Glomerular endothelial cell (primary cell): ENCODE data around the gene RNF145. TPM values are rescaled to one million over a fixed set of nuclear protein-coding genes. Genes with fewer than 3 reads are reported as not detected.
"Not testable (repeated sequence)": the region's sequence is repeated elsewhere in the genome, so short reads cannot be mapped to it uniquely, and the experiment has no call there.

ENCODE experiments used
- DNase-seq: peaks from one replicate; pipeline ENCODE4 v3.0.0-alpha.2; 2011; ENCODE audit warnings: low read depth, low spot score; ENCODE audit errors: extremely low read depth
- total RNA-seq: library from RNA; depleted of rRNA; stranded (reverse); fragments of >200 nt; gene quantifications from 2 replicates; pipeline ENCODE4 v1.2.3, GENCODE V29; 2015

Gene RNF145
- total RNA-seq, 1 donor from 2014 or later: 86.6 TPM

DNA sequence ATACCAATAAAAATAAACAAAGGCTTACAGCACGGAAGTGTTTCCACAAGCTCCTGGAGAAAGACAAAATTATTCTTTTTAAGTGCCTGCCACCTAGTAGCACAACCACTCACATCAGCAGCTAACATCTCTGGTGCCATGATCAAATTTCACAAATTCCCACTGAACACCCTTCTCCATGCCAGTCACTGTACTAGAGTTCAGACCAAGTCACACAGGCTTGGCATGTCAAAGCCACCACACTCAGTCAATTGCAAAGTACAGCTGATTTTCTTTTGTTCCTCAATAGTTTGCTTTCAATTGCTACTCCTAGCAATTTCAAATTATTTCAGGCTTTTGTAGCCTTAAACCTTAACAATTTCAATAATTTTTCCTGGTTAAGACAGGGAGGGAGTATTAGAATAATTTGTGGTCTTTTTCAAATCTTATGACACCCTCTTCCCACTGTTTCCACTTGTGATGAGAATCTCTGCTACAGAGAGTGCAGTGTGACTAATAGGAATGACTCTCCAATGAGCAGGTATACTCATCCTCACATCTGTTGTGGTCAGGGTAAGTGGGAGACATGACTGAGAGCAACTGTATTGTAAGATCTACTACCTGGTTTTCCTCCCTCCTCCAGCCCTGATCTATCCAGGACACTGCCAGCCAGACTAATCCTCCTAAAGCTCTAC is 46.2 kb downstream of the RNF145 start:
- DNase-seq: no peak

DNA sequence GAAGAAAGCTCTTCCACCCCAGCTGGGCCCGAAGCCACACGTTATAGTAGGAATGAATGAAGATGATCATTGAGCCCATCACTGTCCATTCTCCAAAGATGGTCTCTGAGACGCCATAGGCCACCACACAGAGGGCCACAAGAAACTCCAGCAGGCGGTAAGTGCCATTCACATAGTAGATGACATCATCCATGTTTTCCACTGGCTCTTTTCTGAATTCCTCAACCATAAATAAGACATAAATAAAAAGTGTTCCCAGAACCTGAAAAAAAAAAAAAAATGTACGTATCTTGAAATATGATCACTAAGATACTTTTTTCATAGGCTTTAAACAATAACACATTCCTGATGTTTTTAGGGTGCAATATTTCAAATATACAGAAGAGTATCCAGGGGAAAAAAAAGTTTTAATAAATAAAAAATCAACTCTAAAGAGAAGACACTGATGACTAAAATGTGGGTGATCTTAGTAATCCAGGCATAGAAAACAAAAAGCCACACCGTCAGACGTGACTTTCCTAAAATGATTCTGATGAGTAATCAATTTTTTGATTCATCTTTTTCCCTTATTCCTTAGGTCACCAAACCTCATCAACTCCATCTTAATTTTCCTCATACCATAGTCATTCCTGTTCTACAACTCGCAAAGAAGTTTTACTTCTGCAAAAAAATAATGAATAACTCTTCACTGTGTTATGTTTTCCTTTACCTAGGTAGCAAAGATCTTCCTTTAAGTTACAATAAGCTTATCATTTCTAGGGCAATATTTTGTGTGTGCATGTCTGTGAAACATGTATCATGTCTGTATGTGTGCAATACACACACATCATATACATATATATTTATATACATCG is 47.8 kb downstream of the RNF145 start:
- DNase-seq: no peak

DNA sequence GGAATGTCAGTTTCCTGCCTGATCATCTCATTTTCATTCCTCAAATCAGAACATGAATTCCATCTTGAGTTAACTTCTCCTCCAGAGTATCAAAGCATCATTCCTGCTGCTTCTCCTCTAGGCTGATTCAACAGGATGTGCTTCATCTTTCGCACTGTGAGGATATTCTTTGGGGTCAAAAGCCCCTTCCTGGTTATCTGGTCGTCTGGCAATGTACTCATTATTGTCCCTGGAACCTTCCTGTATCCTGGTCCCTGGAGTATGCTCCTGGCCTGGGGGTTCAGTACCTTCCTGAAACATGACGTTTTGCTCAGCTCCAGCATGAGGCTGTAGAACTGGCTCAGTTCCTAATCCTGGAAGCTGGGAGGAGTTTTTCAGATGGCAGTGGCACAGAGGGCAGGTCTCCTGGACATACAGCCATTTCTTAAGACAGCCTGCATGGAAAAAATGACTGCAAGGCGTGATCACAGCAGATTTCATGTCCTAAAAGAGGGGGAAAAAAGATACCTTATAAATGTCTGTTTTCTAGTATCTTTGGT is 50.7 kb downstream of the RNF145 start:
- not testable (repeated sequence) for DNase-seq

DNA sequence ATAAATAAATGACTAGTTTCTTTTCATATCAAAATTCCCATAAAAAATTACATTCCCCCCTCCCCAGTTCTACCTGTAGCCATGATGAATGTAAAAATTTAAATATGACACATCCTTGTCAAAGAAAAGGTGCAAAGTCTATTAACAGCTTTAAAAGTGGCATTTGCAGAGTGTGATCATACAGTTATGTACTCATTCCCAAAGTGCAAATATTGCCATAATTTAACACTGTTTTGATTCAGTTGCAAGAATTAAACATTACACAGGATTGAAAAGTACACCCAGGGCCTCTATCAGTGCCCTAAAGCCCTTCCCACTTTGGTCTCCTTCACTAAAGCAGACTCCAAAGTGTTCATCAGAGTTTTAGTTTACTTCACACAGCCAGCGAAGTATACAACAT is 51.8 kb downstream of the RNF145 start:
- no peak for DNase-seq

DNA sequence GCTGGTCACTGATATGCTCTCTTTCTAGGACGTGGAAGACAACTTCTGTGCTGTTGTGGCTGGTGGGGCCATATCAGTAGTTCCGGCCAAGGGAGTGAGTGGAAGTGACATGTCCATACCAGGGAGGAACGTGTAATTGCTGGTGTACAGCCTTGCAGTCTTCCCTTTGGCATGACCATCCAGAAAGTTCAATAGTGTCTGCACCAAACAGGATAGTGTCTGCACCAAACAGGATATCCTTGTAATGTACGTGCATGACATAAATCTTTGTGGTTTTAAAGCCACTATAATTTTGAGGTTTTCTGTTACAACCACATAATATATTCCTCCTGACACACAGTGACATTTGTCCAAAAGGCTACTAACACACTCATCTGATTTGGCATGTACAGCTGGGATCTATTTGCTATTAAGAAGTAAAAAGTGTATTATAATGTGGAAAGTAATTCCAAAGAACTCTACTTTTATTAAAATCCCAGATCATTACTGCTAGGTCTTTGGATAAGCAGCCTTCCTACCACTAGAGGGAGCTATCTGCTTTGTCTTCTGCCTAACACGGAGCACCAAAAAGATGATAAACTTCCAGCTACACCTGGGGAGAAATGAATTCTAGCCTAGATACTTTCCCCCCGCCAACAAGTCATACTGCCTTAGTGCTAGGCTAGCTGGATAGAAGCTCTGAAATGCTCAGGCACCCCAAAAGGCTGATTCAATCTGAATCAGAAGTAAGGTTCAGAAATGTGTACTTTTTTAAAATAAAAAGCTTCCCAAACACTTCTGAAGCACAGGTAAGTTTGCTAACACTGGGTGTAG is 52.7 kb downstream of the RNF145 start:
- DNase-seq: peak; percentile 73

DNA sequence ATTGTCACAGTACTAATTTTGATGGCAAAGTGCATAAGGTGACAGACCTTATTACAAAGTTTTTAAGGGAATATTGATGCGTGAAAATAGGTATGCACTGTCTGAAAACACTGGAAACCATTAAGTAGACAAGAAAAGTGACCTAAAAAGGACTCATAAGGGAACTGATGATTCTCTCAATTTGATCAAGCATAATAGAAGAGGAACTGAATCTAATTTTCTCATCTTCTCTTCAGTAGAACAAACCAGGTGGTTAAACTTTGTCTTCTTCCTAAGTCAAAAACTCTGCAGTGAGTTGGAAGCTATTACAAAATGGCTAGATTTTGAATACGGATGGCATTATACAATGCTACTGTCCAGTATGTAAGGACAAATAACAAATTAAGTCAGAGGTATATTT is 53.4 kb downstream of the RNF145 start:
- no peak for DNase-seq

DNA sequence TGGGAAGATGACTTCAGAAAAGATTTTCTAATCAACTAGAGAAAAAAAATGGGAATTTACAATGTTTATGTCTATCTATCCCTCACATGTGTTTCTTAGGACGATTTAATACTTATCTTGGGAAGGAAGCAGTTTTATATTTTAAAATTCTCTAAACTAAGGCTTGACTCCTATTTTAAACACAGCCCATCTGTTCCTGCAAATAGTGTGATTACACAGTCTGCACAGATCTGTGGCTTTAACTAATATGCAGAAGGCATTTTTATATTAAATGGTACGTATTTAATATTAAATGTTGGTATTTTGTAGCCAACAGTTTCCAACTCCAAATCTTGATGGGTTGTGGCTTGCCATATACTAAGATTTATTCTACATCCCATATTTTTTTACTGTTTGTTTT is 56.5 kb downstream of the RNF145 start:
- no peak for DNase-seq

DNA sequence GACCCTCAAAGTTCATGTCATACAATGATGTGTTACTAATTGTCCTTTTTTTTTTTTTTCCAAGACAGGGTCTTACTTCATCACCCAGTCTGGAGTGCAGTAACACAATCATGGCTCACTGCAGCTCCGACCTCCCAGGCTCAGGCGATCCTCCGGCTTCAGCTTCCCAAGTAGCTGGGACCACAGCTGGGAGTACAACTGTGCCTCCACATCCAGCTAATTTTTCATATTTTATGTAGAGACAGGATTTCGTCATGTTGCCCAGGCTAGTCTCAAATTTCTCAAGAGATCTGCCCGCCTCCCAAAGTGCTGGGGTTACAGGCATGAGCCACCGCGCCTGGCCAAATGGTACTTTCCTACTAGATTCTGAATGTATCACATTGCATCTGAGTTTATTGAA is 60.3 kb downstream of the RNF145 start:
- DNase-seq: no peak

DNA sequence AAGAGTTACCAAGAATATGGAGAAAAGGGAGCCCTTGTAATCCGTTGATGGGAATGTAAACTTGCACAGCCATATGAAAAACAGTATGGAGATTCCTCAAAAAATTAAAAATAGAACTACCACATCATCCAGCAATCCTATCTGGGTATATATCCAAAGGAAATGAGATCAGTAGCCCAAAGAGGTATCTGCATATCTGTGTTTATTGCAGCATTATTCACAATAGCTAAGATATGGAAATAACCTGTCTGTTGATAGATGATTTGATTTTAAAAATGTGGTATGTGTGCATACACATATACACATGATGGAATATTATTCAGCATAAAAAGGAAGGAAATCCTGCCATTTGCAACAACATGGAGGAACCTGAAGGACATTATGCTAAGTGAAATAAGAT is 61.4 kb downstream of the RNF145 start:
- no peak for DNase-seq

DNA sequence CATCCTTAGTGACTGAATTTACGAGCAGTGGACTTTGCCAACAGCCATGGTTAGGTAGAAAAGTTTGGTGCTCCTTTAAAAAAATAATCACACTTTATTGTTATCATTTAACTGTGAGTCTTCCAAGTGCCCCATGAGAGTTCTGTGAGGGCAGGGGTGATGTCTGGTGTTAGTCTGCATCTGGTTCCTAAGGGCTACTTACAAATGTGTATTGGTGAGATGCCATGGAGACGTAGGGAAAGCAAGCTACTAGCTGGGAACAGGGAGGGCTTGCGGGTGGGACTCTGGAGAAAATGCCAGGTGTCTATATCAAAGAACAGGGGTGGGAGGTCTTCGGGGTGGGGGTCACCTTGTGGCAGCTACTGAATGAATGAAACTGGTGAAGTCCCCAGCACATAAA is 62.5 kb downstream of the RNF145 start:
- no peak for DNase-seq

DNA sequence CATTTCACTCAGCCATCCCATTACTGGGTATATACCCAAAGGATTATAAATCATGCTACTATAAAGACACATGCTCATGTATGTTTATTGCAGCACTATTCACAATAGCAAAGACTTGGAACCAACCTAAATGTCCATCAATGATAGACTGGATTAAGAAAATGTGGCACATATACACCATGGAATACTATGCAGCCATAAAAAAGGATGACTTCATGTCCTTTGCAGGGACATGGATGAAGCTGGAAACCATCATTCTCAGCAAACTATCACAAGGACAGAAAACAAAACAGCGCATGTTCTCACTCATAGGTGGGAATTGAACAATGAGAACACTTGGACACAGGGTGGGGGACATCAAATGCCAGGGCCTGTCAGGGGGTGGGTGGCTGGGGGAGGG is 64.2 kb downstream of the RNF145 start:
- DNase-seq: not testable (repeated sequence)

DNA sequence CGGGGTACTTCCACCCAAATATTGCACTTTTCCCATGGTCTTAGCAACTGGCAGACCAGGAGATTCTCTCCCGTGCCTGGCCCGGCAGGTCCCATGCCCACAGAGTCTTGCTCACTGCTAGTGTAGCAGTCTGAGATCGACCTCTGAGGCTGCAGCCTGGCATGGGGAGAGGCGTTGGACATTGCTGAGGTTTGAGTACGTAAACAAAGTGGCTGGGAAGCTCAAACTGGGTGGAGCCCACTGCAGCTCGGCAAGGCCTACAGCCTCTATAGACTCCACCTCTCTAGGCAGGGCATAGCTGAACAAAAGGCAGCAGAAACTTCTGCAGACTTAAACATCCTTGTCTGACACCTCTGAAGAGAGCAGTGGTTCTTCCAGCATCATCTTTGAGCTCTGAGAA is 69.6 kb downstream of the RNF145 start:
- DNase-seq: no peak

DNA sequence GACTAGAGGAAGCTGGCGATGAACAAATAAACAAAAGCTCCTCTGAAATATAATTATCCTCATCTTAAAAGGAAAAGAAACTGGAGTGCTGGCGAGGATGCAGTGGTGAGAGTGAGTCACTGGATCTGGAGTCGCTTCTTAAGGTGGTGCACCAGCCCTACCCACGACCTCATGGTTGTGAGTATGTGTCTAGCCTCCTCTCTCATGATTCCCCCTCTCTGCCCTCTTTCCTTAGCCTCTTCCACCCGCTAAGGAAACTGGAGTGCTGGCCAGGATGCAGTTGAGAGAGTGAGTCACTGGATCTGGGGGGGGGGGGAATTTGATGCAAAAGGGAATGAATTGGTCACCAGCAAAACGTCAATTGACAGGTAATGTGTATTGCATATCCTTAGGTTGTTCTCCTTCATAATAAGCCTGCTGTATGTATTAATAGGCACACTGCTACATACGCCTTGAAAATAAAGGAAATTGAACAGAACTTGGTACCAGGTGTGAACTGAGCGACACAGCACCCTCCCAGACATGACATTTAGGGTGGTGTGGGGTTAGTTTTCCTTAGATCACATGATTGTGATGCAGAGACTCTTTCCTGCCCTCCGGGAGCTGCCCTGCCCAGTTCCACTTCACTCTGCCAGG is 73.3 kb downstream of the RNF145 start:
- DNase-seq: no peak

DNA sequence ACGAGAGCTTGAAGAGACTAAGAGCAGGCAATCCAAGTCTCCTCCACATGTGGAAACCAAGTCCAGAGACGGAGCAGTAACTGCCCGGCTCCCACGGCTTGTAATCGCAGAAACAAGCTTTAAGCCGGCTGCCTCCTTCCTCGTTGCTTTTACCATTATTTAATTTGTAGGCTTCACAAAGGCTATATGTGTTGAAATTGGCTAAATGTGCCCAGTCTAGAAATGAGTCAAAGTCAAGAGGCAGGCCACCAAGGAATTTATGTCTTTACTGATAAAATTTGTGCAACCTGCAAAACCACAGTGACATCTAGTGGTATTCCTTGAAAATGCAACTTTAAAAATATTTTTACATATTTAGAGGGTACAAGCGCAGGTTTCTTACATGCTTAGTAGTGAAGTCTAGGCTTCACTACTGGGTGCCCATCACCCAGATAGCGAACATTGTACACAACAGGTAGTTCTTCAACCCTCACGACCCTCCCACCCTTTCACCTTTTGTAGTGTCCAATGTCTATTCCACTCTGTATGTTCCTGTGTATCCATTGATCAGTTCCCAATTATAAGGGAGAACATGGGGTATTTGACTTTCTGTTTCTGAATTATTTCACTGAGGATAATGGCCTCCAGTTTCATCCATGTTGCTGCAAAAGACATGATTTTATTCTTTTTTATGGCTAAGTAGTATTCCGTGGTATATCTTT is 76.2 kb downstream of the RNF145 start:
- peak; percentile 47 for DNase-seq

DNA sequence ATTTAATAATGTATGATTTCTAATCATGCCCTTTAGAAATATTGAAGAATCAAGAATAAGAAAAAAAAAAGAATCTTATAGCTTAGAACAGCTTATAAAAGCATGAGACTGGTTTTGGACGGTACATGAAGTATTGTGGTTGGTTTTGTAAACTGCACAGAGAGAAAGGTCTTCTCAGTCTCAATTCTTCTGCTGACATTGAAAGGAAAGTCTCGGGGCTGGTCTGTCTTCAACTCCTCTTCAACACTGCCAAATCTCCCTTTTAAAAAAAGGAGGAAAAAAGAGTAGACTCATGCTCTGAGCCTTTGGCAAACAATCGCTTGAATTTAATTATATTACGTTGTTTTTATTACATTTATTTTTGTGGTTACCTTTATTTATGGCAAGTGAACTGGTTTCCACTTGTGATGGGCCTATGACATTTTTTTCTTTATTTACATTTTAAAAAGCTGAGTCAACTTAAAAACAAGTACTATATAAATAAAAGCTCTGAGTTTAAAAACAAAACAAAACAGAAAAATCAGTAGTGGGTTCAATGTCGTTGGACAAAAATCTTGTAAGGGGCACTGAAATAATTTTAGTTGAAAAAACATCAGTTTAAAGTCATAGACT is 76.8 kb downstream of the RNF145 start:
- DNase-seq: no peak

DNA sequence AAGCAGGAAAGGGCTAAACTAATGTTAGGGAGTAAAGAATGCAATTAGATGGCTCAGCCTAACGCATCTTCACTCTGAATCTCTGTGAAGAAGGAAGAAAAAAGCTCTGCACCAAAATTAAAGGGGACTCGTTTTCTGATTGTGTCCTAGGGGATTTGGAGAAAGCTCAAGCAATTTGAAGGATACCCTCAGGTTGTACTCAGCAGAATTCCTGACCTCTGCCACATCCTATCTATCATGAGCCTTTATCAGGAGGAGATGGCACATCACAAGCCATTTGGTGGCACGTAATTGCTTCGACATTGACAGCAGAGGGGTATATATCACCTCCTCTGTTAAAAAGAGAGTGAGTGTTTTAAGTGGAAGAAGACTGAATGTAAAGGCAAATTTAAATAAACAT is 77.4 kb downstream of the RNF145 start:
- no peak for DNase-seq

DNA sequence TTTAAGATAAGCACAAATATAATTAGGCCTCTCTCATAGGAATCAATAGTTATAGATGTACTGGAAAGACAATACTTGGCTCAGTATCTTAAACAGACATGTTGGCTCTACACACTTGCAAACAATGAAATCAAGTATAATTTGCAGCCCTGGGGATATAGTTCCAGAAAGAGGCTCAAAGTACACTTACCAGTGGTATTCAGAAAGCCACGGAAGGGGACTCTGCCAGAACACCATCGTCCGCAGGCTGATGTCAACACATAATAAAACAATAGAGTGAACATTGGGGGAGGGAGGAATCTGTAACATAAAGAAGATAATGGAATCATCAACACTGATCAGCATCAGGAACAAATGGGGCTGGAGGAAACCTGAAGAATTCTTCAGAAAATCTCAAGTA is 78.5 kb downstream of the RNF145 start:
- DNase-seq: no peak

DNA sequence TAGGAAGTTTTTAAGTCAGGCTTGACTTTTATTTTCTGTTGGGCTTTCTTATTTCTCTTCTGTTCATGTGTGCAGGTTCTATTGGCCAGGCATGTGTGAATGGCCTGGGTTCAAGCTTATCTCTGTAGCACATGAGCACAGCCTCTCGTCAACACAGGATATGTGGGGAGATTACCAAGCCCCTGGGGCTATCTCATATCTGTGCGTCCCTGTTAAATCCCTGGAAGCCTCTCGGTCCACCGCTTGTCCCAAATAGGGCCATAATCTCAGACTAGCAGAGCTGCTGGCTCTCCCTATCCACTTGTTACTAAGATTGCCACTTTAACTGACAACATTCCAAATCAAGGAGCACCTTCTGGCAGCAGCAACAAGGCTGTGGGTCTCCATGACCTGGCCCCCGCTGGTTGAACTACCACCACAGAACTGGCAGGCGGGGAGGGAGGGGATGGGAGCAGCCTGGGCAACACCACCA is 81.2 kb downstream of the RNF145 start:
- DNase-seq: no peak

DNA sequence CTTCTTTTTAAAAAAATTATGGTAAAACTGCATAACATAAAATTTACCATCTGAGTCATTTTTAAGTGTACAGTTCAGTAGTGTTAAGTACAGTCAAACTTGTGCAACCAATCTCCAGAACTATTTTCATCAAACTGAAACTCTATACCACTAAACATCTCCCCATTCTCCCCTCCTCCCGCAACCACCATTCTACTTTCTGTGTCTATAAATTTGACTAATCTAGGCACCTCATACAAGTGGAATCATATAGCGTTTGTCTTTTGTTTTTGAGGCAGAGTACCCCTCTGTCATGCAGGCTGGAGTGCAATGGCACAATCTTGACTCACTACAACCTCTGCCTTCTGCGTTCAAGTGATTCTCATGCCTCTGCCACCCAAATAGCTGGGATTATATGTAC is 85.7 kb downstream of the RNF145 start:
- no peak for DNase-seq

DNA sequence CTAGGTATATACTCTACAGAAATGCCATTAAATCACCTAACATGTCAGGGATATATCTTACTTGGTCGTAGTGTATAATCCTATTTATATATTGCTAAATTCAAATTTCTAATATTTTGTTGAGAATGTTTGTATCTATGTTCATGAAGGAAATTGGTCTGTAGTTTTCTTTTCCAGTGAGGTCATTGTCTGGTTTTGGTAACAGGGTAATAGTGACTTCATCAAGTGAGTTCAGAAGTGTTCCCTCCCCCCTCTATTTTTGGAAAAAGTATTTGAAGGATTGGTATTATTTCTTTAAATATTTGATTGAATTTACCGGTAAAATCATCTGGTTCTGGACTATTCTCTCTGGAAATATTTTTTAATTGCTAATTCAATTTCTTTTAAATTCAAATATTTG is 86.2 kb downstream of the RNF145 start:
- no peak for DNase-seq
